Endothelial cell (in vitro differentiated cells): ENCODE data around the gene ADAMTSL2. TPM values are rescaled to one million over a fixed set of nuclear protein-coding genes. Genes with fewer than 3 reads are reported as not detected.

ENCODE experiments used
- DNase-seq: peaks from one replicate; pipeline ENCODE4 v3.0.0; 2021; ENCODE audit warnings: low spot score
- H3K27ac Mint-ChIP-seq: one replicate; pipeline ENCODE4 v1.8.0; 2021; ENCODE audit warnings: mixed read lengths, inconsistent platforms; ENCODE audit not compliant: unreplicated experiment
- H3K27me3 Mint-ChIP-seq: one replicate; pipeline ENCODE4 v1.8.0; 2021; ENCODE audit warnings: mild to moderate bottlenecking, moderate library complexity, mixed read lengths, inconsistent platforms; ENCODE audit not compliant: unreplicated experiment
- H3K36me3 Mint-ChIP-seq: one replicate; pipeline ENCODE4 v1.8.0; 2021; ENCODE audit warnings: mild to moderate bottlenecking, low read depth, mixed read lengths, inconsistent platforms; ENCODE audit not compliant: unreplicated experiment
- H3K4me1 Mint-ChIP-seq: one replicate; pipeline ENCODE4 v1.8.0; 2021; ENCODE audit warnings: mild to moderate bottlenecking, mixed read lengths, inconsistent platforms; ENCODE audit not compliant: unreplicated experiment
- H3K4me3 Mint-ChIP-seq: one replicate; pipeline ENCODE4 v1.8.0; 2021; ENCODE audit warnings: mild to moderate bottlenecking, mixed read lengths, inconsistent platforms; ENCODE audit not compliant: unreplicated experiment
- H3K9me3 Mint-ChIP-seq: one replicate; pipeline ENCODE4 v1.8.0; 2021; ENCODE audit warnings: mixed read lengths, inconsistent platforms; ENCODE audit not compliant: unreplicated experiment
- total RNA-seq: library from RNA; stranded (reverse); fragmentation: NEBNext Ultra II Directional; extraction: Animal tissue kit (Norgen Biotek cat#: 25700); gene quantifications from one replicate; pipeline ENCODE4 v1.2.1, GENCODE V29; 2021; ENCODE audit not compliant: unreplicated experiment
- TF ChIP-seq, protein P1 (sequence below): fragments of 200-600 bp; sonication (generic); IDR thresholded peaks from one replicate; pipeline ENCODE4 v1.5.0; 2021; ENCODE audit warnings: antibody characterized with exemption; ENCODE audit not compliant: unreplicated experiment

The ADAMTSL2 gene
- total RNA-seq, 1 donor from 2014 or later = 5.9 TPM

DNA sequence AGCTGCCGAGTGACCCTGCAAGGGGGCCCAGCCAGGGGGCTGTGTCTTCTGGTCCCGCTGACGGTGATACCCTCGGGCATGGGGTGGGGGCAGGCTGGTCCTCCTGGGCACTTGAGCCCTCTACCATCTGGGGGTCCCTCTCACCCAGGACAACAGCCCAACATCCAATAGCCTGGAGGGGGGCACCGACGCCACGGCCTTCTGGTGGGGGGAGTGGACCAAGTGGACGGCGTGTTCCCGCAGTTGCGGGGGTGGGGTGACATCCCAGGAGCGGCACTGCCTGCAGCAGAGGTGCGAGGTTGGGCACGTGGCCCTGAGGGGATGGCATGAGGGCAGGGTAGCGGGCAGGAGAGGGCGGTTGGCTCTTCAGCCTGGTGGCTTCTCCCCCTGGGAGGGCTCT, 2.8 kb downstream of the ADAMTSL2 start:
- DNase-seq = no peak
- Mint-ChIP-seq H3K27ac (no peak overlapping the region), H3K9me3 (no peaks in the 10 kb centered on the region), H3K4me3 (no peak overlapping the region), H3K4me1 (peaks cover 24% of the 10 kb centered on the region), H3K36me3 (no peaks in the 10 kb centered on the region), H3K27me3 (peaks cover 11% of the 10 kb centered on the region)
- TF ChIP-seq, protein P1, sequence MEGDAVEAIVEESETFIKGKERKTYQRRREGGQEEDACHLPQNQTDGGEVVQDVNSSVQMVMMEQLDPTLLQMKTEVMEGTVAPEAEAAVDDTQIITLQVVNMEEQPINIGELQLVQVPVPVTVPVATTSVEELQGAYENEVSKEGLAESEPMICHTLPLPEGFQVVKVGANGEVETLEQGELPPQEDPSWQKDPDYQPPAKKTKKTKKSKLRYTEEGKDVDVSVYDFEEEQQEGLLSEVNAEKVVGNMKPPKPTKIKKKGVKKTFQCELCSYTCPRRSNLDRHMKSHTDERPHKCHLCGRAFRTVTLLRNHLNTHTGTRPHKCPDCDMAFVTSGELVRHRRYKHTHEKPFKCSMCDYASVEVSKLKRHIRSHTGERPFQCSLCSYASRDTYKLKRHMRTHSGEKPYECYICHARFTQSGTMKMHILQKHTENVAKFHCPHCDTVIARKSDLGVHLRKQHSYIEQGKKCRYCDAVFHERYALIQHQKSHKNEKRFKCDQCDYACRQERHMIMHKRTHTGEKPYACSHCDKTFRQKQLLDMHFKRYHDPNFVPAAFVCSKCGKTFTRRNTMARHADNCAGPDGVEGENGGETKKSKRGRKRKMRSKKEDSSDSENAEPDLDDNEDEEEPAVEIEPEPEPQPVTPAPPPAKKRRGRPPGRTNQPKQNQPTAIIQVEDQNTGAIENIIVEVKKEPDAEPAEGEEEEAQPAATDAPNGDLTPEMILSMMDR = no peak

DNA sequence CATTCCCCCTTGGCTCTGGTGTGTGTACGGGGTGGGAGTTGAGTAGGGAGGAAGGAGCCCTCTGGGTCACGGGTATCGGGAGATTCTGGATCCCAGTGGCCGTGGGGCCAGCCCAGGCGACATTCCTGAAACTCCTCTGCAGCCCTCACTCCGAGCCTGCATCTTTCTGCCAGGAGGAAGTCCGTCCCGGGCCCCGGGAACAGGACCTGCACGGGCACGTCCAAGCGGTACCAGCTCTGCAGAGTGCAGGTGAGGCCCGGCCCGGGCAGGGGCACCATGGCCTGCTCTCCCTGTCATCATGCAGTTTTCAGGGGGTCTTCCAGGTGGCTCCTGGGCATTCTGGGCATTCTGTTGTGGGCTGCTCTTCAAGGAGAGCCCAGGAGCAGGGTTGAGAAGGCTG, 3.7 kb downstream of the ADAMTSL2 start:
- peak overlapping the region; percentile 47 for H3K4me3 Mint-ChIP-seq
- no peak for DNase-seq
- H3K27me3 Mint-ChIP-seq = peaks cover 11% of the 10 kb centered on the region
- peaks cover 24% of the 10 kb centered on the region for H3K4me1 Mint-ChIP-seq
- H3K9me3 Mint-ChIP-seq = no peaks in the 10 kb centered on the region
- TF ChIP-seq, protein P1 = no peak
- H3K36me3 Mint-ChIP-seq = no peaks in the 10 kb centered on the region
- H3K27ac Mint-ChIP-seq = no peak overlapping the region

DNA sequence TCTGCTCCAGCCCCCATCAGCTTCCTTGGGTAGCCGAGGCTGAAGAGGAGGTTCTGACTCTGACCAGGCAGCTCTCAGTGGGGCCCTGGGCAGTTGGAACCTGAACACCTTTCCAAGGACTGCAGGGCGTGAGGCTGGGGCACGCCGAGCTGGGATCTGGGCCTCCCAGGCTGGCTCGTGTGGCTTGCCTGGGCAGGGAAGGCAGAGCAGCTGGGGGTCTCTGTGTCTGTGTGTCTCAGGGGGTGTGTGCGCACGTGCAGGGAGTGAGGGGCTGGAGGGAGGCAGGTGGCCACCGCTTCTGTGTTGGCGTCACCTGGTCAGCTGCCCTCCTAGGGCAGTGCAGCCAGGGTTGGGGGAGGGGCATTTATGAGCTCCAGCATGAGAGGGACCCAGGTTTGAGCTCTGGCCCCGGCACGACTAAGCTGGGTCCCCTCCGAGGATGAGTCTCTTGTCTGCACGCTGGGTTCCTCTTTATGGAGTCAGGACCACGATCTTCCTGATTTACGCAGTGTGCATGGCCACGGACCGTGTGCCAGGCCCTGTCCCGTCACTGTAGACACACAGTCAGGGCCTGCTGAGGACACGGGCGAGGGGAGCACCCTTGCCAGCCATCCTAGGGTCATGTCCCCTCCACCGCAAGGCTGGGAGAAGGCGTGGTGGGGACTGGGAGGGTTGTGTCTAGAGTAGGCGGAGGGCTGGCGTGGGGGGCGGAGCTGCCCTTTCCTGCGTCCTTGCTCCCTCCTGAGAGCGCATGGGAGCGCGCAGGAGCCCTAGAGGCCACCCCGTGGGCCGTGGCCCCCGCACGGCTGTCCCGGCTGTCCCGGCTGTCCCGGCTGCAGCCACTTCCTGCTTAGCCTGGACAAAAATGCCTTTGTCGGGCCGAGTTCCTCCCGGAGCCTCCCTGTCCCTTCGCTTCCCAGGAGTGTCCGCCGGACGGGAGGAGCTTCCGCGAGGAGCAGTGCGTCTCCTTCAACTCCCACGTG, 4.6 kb downstream of the ADAMTSL2 start:
- TF ChIP-seq, protein P1 = no peak
- Mint-ChIP-seq H3K4me1 (peaks cover 27% of the 10 kb centered on the region), H3K4me3 (no peak overlapping the region), H3K9me3 (no peaks in the 10 kb centered on the region), H3K27me3 (peaks cover 7% of the 10 kb centered on the region), H3K27ac (peak overlapping the region; percentile 92), H3K36me3 (no peaks in the 10 kb centered on the region)
- DNase-seq = no peak

DNA sequence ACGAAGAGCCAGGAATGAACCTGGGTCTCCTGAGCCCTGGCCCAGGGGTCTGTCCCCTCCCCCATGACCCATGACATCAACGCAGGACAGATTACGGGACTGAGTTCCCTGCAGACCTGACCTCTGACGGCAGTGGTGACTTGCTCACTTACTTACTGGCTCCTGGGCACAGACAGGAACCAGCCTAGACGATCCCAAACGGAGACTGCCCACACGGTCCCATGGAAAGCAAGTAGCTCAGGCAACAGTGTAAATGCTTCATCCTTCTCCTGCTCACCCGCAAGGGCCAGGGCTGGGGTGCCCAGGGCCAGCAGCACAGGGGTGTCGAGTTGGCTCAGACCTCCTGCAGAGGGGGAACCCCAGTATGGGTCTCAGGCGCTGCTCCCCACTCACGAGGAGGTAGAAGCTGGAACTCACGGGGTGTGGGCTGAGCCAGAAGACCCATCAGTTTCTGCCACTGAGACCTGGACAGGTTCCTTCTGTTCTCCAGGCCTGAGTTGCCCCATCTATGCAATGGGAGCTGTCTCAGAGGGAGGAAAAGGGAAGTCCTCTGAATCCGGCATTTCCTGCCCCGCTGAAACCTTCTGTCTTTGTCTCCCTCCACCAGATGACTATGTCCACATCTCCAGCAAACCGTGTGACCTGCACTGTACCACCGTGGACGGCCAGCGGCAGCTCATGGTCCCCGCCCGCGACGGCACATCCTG, 5.6 kb downstream of the ADAMTSL2 start:
- H3K4me3 Mint-ChIP-seq = peak overlapping the region; percentile 39
- no peaks in the 10 kb centered on the region for H3K9me3 Mint-ChIP-seq
- peaks cover 5% of the 10 kb centered on the region for H3K36me3 Mint-ChIP-seq
- H3K4me1 Mint-ChIP-seq = peaks cover 35% of the 10 kb centered on the region
- H3K27ac Mint-ChIP-seq = peak overlapping the region; percentile 92
- H3K27me3 Mint-ChIP-seq = peaks cover 7% of the 10 kb centered on the region
- TF ChIP-seq, protein P1 = no peak
- no peak for DNase-seq
